ENCODE results near the gene ARHGAP42.

The ARHGAP42 gene

DNA sequence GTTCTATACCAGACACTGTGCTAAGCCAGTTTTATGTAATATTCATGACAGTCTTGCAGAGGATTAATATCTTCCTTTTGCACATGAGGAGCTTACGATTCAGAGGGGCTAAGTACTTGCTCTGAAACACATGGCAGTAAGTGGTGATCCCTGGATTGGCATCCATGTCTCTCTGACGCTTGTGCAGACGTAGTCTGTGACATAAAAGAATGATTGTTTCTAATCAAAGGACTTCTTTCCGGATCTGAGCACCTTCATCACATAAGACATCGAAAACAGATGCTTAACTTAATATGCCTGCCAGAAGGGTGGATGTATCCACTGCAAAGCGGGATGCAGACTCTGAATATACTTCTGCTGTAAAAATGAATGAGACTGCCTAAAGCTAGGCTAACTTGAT is 74.8 kb downstream of the ARHGAP42 start:
- DNase-seq: no peak

GRCh38 chr11:100766764-100767163 is 79.7 kb downstream of the ARHGAP42 start:
- DNase-seq: no peak

- DNase-seq: no peak
Measured at GRCh38 chr11:100769165-100769564, 82.1 kb downstream of the ARHGAP42 start.

DNA sequence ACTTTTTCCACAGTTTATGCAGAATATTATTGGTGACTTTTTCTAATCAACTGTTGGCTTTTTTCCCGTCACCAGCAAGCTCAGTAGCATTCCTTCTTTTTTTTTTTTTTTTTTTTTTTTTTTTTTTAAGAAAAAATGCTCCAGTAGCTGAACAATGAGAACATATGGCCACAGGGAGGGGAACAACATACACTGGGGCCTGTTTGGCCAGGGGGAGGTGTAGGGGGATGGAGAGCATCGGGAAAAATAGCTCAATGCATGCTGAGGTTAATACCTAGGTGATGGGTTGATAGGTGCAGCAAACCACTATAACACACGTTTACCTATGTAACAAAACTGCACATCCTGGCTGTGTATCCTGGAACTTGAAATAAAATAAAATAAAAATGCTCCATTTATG is 82.5 kb downstream of the ARHGAP42 start:
- DNase-seq: no peak

- no peak for DNase-seq
Measured at GRCh38 chr11:100774132-100774531, 87.0 kb downstream of the ARHGAP42 start.

DNA sequence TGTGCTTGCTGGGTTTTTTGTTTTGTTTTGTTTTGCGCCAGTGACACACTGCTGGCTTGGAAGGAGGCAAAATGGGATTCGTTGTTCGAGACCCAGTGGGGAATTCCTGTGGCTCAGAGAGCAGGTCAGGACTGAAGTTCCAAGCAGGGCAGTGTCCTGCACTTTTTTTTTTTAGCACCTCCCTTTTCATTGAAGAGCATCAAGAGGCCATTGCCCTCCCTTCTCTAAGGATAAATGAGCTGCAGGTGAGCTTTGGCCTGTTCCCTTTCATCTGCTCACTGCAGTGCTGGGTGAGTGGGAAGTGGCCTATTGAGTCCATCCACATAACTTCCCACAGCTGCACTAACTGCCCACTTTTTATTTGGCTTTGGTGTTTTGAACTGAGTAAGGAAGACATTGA is 87.8 kb downstream of the ARHGAP42 start:
- no peak for DNase-seq

- DNase-seq: no peak
Measured at GRCh38 chr11:100776212-100776896, 89.3 kb downstream of the ARHGAP42 start.

- no peak for DNase-seq
Measured at GRCh38 chr11:100777103-100777502, 90.0 kb downstream of the ARHGAP42 start.

GRCh38 chr11:100777736-100778135 is 90.6 kb downstream of the ARHGAP42 start:
- DNase-seq: no peak

- DNase-seq: no peak
Measured at GRCh38 chr11:100778166-100778785, 91.2 kb downstream of the ARHGAP42 start.

DNA sequence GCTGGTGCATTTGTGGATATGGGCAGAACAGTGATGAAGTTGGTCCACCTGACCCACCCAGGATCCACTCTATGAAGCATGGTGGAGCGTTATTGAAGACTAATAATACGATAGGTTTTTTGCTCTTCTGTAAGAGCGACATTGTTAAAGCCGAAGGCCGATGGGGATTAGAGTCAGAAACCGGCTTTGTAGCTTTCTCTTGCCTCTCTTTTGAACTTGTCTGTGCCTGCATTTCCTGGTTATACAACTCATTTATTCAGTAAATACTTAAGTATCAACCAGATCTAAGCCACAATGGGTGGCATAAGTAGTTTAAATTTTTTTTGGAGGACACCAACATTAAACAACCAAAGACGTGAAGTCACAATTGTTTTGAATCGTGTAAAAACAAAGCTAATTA is 93.4 kb downstream of the ARHGAP42 start:
- no peak for DNase-seq

DNA sequence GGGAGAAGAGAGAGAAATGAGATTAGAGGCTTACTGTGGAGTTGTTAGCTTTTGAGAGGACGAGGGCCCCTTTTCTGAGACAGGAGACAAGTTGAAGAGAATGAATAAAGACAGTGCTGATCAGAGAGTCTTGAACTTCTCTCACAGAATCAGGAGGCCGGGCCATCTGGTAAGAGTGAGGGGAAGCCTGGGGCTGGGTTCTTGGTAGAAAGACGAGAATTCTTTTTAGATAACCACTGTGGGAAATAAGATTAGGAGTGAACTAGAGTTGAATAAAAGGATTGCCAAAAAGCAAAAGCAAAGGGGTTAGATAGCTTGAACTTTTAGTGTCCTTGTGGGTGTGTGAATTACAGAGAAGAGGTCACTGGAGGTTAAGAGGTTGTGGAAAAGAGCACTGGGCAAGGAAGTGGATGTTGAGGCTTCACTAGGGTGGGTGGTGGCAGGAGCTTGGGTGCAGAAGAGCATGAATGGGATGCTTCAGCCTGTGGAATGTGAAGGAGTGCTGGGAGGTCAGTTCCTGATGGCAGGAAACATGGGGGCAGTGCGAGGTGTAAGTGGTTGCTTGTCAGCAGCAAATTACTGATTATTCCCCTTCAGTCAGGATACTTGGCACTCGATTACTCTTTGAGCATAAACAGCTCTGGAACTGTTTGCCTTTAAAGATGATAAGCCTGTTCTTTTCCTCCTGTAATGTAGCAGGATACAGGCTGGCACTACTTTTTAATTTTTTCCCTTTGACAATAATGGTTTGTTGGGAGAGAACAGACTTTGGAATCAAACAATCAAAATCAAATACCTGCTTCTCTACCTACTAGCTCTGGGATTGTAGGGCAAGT is 98.3 kb downstream of the ARHGAP42 start:
- no peak for DNase-seq

- DNase-seq: no peak
Measured at GRCh38 chr11:100788561-100789295, 101.6 kb downstream of the ARHGAP42 start.

- no peak for DNase-seq
Measured at GRCh38 chr11:100789500-100789899, 102.4 kb downstream of the ARHGAP42 start.

- DNase-seq: no peak
Measured at GRCh38 chr11:100790073-100790472, 103.0 kb downstream of the ARHGAP42 start.

- DNase-seq: no peak
Measured at GRCh38 chr11:100791103-100791502, 104.0 kb downstream of the ARHGAP42 start.

GRCh38 chr11:100791860-100792259 is 104.8 kb downstream of the ARHGAP42 start:
- no peak for DNase-seq

GRCh38 chr11:100793525-100793924 is 106.4 kb downstream of the ARHGAP42 start:
- no peak for DNase-seq

- DNase-seq: no peak
Measured at GRCh38 chr11:100794446-100794845, 107.4 kb downstream of the ARHGAP42 start.

DNA sequence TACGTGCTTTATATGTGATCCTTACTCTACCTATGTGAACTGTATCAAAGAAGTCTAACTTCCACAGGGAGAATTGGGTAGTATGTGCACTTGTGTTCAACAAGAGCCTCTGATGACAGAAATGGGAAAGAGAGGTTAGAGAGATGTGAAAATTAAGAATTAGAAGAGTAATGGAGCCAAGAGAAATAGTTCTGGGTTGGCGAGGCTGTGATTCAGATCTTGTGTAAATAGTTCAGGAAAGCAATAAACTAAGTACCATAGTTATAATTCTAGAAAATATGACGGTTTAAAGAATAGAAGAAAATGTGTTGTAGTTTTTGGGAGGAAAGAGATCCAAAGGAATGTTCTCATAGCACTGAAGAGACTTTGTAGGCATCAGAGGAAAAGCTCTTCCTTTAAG is 112.4 kb downstream of the ARHGAP42 start:
- DNase-seq: no peak

GRCh38 chr11:100800202-100800601 is 113.1 kb downstream of the ARHGAP42 start:
- no peak for DNase-seq

DNA sequence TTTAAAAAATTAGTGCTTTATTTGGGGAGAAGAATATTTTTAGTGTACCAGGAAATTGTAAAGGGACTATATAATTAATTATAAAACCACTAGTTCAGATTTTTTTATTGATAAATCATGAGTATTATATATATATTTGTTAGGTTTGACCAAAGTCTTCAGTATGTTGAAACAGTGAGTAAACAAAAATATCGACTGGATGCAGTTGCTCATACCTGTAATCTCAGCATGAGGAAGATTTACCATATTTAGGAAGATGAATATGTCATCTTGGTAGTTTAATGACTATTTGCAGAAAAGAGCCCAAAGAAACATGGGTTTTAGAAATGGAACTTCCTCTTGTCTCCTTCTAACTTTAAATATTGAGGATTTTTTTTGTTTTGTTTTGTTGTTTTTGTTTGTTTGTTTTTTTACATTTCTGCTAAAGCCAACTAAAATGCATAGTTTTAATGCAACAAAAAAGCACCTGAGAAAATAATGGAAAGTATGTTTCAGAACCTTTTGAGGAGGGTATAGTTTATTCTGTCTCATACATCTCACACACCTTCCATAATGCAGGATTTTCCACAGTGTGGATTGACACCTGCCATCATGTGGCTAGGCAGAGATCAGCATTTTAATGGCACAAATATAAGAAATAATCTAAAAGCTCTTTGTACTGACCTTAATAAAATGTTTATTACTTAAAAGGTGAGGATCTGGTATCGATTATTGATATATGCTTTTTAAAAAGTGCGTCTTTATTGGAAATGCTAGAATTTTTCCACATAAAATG is 114.3 kb downstream of the ARHGAP42 start:
- no peak for DNase-seq
